BJ (cell line): ENCODE data around the gene L2HGDH. TPM values are rescaled to one million over a fixed set of nuclear protein-coding genes. Genes with fewer than 3 reads are reported as not detected.

Source experiments
- CTCF ChIA-PET: fragments of 350-600 bp; formaldehyde crosslinking; extraction: SDS; loops from one replicate; lab custom pipeline; 2021; ENCODE audit warnings: antibody characterized with exemption, inconsistent platforms; lab: Yijun Ruan, JAX
- POLR2A ChIA-PET: fragments of 300-600 bp; sonication (Branson Sonifier 250); formaldehyde crosslinking; extraction: SDS; loops from one replicate; lab custom pipeline; 2021; ENCODE audit warnings: antibody characterized with exemption; lab: Charles Lee
- DNase-seq: peaks from one replicate; pipeline ENCODE4 v3.0.0-alpha.2; 2011; ENCODE audit warnings: low read depth
- H3K27me3 ChIP-seq: 2 replicates; pipeline ENCODE4 v1.6.0; 2011; ENCODE audit warnings: low read length; ENCODE audit not compliant: control insufficient read depth, insufficient read depth
- H3K36me3 ChIP-seq: 2 replicates; pipeline ENCODE4 v1.5.1; 2011; ENCODE audit warnings: low read length; ENCODE audit not compliant: control insufficient read depth, insufficient read depth
- H3K4me3 ChIP-seq: 2 replicates; pipeline ENCODE4 v1.5.1; 2011; ENCODE audit warnings: low read depth, mild to moderate bottlenecking, control low read depth, low read length
- CTCF ChIP-seq: IDR thresholded peaks from 2 replicates; pipeline ENCODE4 v1.5.1; 2011; ENCODE audit warnings: low read depth, mild to moderate bottlenecking, control low read depth, inconsistent platforms, low read length, moderate library complexity; ENCODE audit not compliant: insufficient read depth
- polyA plus RNA-seq: library from polyadenylated mRNA; depleted of rRNA; stranded (reverse); fragments of >200 nt; gene quantifications from 2 replicates; pipeline ENCODE4 v1.2.3, GENCODE V29; 2011

Gene L2HGDH
- polyA plus RNA-seq, 1 experiment, result 2.3 TPM

- no peaks in the 10 kb centered on the region for H3K36me3 ChIP-seq
- H3K27me3 ChIP-seq, result no peaks in the 10 kb centered on the region
- peak overlapping the region; percentile 94 for H3K4me3 ChIP-seq
- POLR2A ChIA-PET, result no interaction called here
- TF ChIP-seq CTCF, result peak; percentile 50; the same call in 1 of the 2 replicates
- DNase-seq, result no peak
- CTCF ChIA-PET, result interaction anchor here (0.6 to 2.5 kb wide), 11 partner anchors 9 to 462 kb away, joined by 3 to 12 read pairs (median 4); partner anchors contain the start of genes MAP4K5 and VCPKMT
These were observed 575 bp downstream of the L2HGDH start for GRCh38 chr14:50311337-50311971.

GRCh38 chr14:50310445-50310844 lies 1.6 kb downstream of the L2HGDH start:
- POLR2A ChIA-PET, result interaction anchor here (0.6 kb wide), 1 partner anchor 194 kb away, joined by 3 read pairs; the partner anchor contains the start of gene VCPKMT
- CTCF ChIA-PET, result interaction anchor here (1.0 to 2.5 kb wide), 6 partner anchors 8 to 221 kb away, joined by 3 to 12 read pairs (median 4); partner anchors contain the start of genes MAP4K5 and VCPKMT
- no peaks in the 10 kb centered on the region for H3K27me3 ChIP-seq
- DNase-seq, result no peak
- TF ChIP-seq CTCF, result no peak
- H3K4me3 ChIP-seq, result no peak overlapping the region
- no peaks in the 10 kb centered on the region for H3K36me3 ChIP-seq

GRCh38 chr14:50308363-50308915 lies 3.6 kb downstream of the L2HGDH start:
- Histone ChIP-seq H3K4me3 (no peak overlapping the region), H3K27me3 (no peaks in the 10 kb centered on the region), H3K36me3 (no peaks in the 10 kb centered on the region)
- CTCF ChIA-PET, result no interaction called here
- POLR2A ChIA-PET, result no interaction called here
- TF ChIP-seq CTCF, result no peak
- no peak for DNase-seq

- Histone ChIP-seq H3K27me3 (no peaks in the 10 kb centered on the region), H3K4me3 (no peak overlapping the region), H3K36me3 (no peaks in the 10 kb centered on the region)
- no peak for DNase-seq
- CTCF ChIA-PET, result no interaction called here
- no peak for TF ChIP-seq CTCF
- POLR2A ChIA-PET, result no interaction called here
These were observed 8.1 kb downstream of the L2HGDH start for GRCh38 chr14:50303744-50304471.

- TF ChIP-seq CTCF, result no peak
- Histone ChIP-seq H3K4me3 (no peak overlapping the region), H3K27me3 (no peaks in the 10 kb centered on the region), H3K36me3 (no peaks in the 10 kb centered on the region)
- ChIA-PET CTCF (interaction anchor here (1.9 kb wide), 1 partner anchor 9 kb away, joined by 5 read pairs; the partner anchor contains the start of gene L2HGDH), POLR2A (no interaction called here)
- DNase-seq, result no peak
These were observed 10.1 kb downstream of the L2HGDH start for GRCh38 chr14:50301914-50302313.
